Smooth muscle cell (in vitro differentiated cells): ENCODE results near the gene SRGAP2C. TPM values are rescaled to one million over a fixed set of nuclear protein-coding genes. Genes with fewer than 3 reads are reported as not detected.
A peak's percentile ranks its signal among the peaks of the same experiment; 100 is the strongest.
"Not testable (repeated sequence)": the region's sequence is repeated elsewhere in the genome, so short reads cannot be mapped to it uniquely, and the experiment has no call there.

Experiments used
- DNase-seq: peaks from one replicate; lab custom pipeline; 2025; ENCODE audit not compliant: unreplicated experiment; lab: John Stamatoyannopoulos, UW
- H2AFZ ChIP-seq: fragments of 200-600 bp; sonication (generic); 2 replicates; pipeline ENCODE4 v1.6.0; 2016; ENCODE audit warnings: antibody characterized with exemption, low read depth, mild to moderate bottlenecking
- H3F3A ChIP-seq: fragments of 200-600 bp; sonication (generic); 2 replicates; pipeline ENCODE4 v1.6.0; 2017; ENCODE audit warnings: antibody characterized with exemption, low read depth
- H3K27ac ChIP-seq: fragments of 200-600 bp; sonication (generic); 2 replicates; pipeline ENCODE4 v1.5.1; 2016; ENCODE audit warnings: low read depth, mild to moderate bottlenecking
- H3K27me3 ChIP-seq: fragments of 200-600 bp; sonication (generic); 2 replicates; pipeline ENCODE4 v1.6.1; 2016; ENCODE audit warnings: low read depth, mild to moderate bottlenecking
- H3K36me3 ChIP-seq: fragments of 200-600 bp; sonication (generic); 2 replicates; pipeline ENCODE4 v1.5.1; 2016; ENCODE audit warnings: low read depth
- H3K4me1 ChIP-seq: fragments of 200-600 bp; sonication (generic); 2 replicates; pipeline ENCODE4 v1.5.1; 2016; ENCODE audit warnings: low read depth
- H3K4me2 ChIP-seq: fragments of 200-600 bp; sonication (generic); 2 replicates; pipeline ENCODE4 v1.6.0; 2016; ENCODE audit warnings: mild to moderate bottlenecking
- H3K4me3 ChIP-seq: fragments of 200-600 bp; sonication (generic); 2 replicates; pipeline ENCODE4 v1.5.1; 2016; ENCODE audit warnings: mild to moderate bottlenecking
- H3K79me2 ChIP-seq: fragments of 200-600 bp; sonication (generic); 2 replicates; pipeline ENCODE4 v1.6.0; 2016; ENCODE audit warnings: low read depth, mild to moderate bottlenecking
- H3K9ac ChIP-seq: fragments of 200-600 bp; sonication (generic); 2 replicates; pipeline ENCODE4 v1.6.0; 2016; ENCODE audit warnings: low read depth
- H3K9me3 ChIP-seq: fragments of 200-600 bp; sonication (generic); replicated peaks from 2 replicates; pipeline ENCODE4 v1.5.1; 2016; ENCODE audit warnings: low read depth
- H4K20me1 ChIP-seq: fragments of 200-600 bp; sonication (generic); 2 replicates; pipeline ENCODE4 v1.6.0; 2016; ENCODE audit warnings: low read depth
- WGBS: methylation state at CpG from one replicate; pipeline ENCODE4 v1.1.7; 2016; ENCODE audit warnings: low lambda C conversion rate; 5-methylcytosine and 5-hydroxymethylcytosine counted together
- polyA plus RNA-seq: library from polyadenylated mRNA; unstranded; fragments of >200 nt; fragmentation: Nextera tagmentation; extraction: Ambion mirVana; gene quantifications from 2 replicates; pipeline ENCODE4 v1.2.1, GENCODE V29; 2016
- total RNA-seq: library from RNA; depleted of rRNA; stranded (reverse); fragments of >200 nt; gene quantifications from 2 replicates; pipeline ENCODE4 v1.2.3, GENCODE V29; 2014

SRGAP2C gene
- total and polyA plus RNA-seq, 2 experiments from 2014 or later, result 11.3 to 14.7 TPM

DNA sequence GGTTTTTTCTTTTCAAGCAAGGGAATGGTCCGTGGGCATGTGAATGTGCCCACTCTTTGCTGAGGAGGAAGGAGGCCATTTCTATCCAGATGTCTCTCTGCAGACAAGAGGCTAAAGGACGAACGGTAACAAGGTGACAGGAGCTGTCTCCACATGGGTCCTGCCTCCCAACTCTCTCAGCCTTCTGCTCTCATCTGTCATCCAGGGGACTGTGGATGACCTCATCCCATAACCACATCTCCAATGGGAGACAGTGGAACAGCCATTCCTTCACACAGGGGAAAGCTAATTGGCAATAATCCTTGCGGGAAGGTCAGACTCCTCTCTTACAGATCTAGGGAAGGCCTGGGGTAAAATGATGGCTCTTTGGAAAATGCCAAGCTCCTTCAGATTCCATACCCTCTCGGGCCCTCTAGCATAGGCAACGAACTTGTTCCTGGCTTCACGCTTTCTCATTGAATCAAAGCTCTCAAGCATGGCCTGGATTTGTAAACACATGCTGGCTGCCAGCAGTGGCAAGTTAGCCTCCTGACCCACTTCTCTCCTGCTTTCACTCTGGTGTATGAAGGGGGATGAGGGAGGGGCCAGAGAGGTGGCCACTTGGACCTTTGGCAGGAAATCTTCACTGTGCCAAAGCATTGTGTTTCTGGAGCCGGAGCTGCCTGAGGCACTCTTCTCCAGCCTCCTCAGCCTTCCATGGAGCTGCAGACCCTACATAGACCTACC, 201.0 kb downstream of the SRGAP2C start:
- not testable (repeated sequence) for H2AFZ ChIP-seq, H3K36me3 ChIP-seq, H3K4me1 ChIP-seq, H3F3A ChIP-seq, H3K4me3 ChIP-seq, H3K9me3 ChIP-seq, H3K27ac ChIP-seq, H3K27me3 ChIP-seq, H3K4me2 ChIP-seq, H4K20me1 ChIP-seq, DNase-seq, H3K9ac ChIP-seq, H3K79me2 ChIP-seq
- 86% methylated on average over 5 of the region's 8 CpGs for WGBS

DNA sequence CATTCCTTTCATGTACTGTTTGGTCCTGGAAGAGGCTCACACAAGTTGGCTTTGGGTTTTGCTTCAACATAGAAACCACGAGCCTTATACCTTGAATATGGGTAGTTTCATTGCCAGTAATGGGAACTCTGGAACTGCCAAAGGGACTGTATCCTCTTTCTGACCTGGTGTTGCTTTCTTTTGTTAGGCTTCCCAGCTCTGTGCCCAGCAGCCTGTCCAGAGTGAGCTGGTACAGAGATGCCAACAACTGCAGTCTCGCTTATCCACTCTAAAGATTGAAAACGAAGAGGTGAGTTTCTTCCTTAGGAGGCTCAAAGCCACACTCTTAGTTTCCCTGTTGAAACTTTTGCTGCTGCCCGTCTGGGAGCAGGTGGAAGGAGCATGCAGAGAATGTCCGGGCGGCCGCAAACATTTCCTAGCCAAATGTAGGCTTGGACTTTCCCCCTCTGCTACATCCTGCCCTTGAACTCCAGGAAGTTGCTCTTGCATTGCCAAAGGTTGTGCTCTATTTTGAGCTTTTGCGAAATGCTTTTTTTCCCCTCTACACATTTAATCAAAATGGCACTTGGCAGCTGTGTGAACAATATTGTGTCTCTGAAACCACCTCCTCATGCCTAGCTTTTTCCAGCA, 201.7 kb downstream of the SRGAP2C start:
- no CpG with 5 or more reads among the region's 8 CpGs for WGBS
- H4K20me1 ChIP-seq, H3K4me1 ChIP-seq, DNase-seq, H3K36me3 ChIP-seq, H3F3A ChIP-seq, H3K9ac ChIP-seq, H3K4me3 ChIP-seq, H3K27me3 ChIP-seq, H3K79me2 ChIP-seq, H2AFZ ChIP-seq, H3K9me3 ChIP-seq, H3K4me2 ChIP-seq, H3K27ac ChIP-seq: not testable (repeated sequence)

DNA sequence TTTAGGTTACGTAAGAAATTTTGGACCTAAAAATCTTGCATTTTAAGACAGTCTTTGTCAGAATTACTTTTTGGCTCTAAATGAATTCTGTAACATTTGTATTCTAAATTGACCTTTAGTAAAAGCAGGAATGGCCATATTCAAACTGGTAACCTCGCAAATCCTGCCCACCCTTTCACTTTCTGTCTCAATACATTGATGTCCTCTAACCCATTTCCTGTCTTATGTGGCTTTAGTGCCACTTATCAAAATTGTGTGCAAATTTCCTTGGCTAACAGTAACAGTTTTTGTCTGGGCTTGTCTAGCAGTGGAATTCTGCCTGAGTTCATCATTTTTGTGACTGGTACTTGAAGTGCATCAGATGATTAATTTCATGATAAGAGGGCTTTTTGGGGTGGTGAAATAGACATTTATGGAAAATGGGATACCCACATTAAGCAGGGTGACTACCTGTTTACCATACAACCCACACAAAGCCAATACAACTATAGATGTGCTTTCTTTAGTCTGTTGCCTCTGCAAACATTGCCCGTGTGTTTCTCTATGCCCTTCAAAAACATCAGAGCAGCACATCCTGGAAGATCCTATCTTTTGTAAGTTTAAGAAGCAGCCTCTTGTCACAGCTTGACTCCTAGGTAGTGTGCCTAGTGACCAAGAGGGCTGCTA, 205.3 kb downstream of the SRGAP2C start:
- H3K4me3 ChIP-seq, H3K27ac ChIP-seq, H3K4me1 ChIP-seq, H3K4me2 ChIP-seq, H2AFZ ChIP-seq, H3K9me3 ChIP-seq, H3F3A ChIP-seq, H3K27me3 ChIP-seq, H3K79me2 ChIP-seq, H3K36me3 ChIP-seq, H3K9ac ChIP-seq, H4K20me1 ChIP-seq, DNase-seq: not testable (repeated sequence)
- WGBS, result no CpG with 5 or more reads among the region's 3 CpGs

DNA sequence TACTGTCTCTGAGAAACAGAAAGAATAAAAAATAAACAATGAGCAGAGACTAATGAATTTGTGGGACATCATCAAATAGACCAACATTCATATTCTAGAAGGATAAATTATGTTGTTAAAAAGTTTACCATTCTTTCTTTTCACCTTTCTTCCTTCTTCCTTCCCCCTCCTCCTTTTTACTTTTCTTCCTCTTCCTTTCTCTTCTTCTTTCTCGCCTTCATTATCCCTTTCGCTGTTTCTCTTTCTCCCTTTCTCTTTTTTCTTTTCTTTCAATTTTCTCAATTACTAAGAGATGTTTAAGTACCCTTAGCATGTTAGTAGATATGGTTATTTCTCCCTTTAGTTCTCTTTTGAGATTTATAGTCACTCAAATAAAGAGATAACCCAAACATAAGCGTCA, 207.4 kb downstream of the SRGAP2C start:
- H3K79me2 ChIP-seq, H3K27me3 ChIP-seq, H3K27ac ChIP-seq, H3K36me3 ChIP-seq, H3K9me3 ChIP-seq, H3F3A ChIP-seq, DNase-seq, H3K9ac ChIP-seq, H2AFZ ChIP-seq, H3K4me1 ChIP-seq, H4K20me1 ChIP-seq, H3K4me2 ChIP-seq, H3K4me3 ChIP-seq: not testable (repeated sequence)
- 97% methylated on average over 3 of the region's 3 CpGs for WGBS

DNA sequence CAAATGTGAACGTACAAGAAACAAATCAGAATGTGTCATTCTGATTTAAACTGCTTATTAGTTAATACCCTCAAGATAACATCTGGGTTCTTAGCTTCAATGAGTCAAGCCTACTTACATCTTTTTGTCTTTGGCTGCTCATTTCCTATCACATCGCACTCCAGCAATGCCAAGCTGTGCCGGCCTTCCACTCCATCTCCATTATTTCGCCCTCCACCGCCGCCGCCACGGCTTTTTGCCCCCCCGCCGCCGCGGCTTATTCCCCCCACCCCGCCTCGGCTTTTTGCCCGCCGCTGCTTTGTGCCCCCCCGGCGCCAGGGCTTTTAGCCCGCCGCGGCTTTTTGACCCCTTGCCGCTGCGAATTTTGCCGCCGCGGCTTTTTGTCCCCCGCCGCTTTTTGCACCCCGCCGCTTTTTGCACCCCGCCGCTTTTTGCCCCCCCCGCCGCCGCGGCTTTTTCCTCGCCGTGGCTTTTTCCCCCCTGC, 211.0 kb downstream of the SRGAP2C start:
- H3K27ac ChIP-seq, H3K4me1 ChIP-seq, DNase-seq, H3K79me2 ChIP-seq, H3K36me3 ChIP-seq, H2AFZ ChIP-seq, H3K9ac ChIP-seq, H4K20me1 ChIP-seq, H3K27me3 ChIP-seq, H3K9me3 ChIP-seq, H3F3A ChIP-seq: not testable (repeated sequence)
- Histone ChIP-seq H3K4me2 (peak overlapping the region; percentile 70), H3K4me3 (peak overlapping the region; percentile 61)
- WGBS, result 9% methylated on average over 16 of the region's 38 CpGs

DNA sequence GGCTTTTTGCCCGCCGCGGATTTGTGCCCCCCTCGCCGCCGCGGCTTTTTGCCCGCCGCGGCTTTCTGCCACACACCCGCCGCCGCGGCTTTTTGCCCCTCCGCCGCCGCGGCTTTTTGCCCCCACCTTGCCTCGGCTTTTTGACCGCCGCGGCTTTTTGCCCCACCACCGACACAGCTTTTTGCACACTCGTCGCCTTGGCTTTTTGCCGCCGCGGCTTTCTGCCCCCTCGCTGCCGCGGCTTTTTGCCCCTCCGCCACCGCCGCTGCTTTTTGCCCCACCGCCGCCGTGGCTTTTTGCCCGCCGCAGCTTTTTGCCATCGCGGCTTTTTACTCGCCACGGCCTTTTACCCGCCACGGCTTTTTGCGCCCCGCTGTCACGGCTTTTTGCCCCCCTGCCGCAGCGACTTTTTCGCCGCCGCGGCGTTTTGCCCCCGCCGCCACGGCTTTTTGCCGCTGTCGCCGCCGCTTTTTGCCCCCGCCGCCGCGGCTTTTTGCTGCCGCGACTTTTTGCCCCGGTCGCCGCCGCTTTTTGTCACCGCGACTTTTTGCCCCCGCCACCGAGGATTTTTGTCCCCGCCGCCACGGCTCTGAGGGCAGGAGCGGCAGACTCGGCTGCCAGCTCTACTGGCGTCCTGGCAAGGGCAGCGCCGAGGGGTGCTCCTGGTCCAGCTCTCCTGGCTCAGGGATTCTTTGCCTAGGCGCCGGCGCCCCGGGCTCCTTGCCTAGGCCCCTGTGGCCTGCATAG, 211.7 kb downstream of the SRGAP2C start:
- H3K4me1 ChIP-seq, H3F3A ChIP-seq, H3K27ac ChIP-seq, H3K79me2 ChIP-seq, H4K20me1 ChIP-seq, DNase-seq, H3K9me3 ChIP-seq, H3K9ac ChIP-seq, H2AFZ ChIP-seq, H3K36me3 ChIP-seq, H3K27me3 ChIP-seq: not testable (repeated sequence)
- 6% methylated on average over 66 of the region's 88 CpGs for WGBS
- H3K4me3 ChIP-seq, result peak overlapping the region; percentile 61
- peak overlapping the region; percentile 83 for H3K4me2 ChIP-seq

DNA sequence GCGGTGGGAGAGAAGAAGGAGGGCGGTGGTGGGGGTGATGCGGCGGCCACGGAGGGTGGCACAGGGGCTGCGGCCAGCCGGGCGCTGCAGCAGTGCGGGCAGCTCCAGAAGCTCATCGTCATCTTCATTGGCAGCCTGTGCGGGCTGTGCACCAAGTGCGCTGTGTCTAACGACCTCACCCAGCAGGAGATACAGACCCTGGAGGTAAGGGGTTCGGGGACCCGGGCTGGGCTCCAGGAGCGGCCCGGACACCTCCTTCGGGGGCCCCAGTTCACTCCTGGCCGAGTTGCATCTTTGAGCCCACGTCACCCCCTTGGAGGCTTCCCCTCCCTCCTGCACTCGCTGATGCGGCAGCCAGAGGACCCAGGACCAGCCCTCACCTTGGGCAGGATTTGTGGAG, 212.3 kb downstream of the SRGAP2C start:
- H3K79me2 ChIP-seq, H3K27ac ChIP-seq, H3F3A ChIP-seq, H3K36me3 ChIP-seq, DNase-seq, H3K9me3 ChIP-seq, H4K20me1 ChIP-seq, H2AFZ ChIP-seq, H3K9ac ChIP-seq, H3K4me1 ChIP-seq, H3K27me3 ChIP-seq: not testable (repeated sequence)
- WGBS, result 56% methylated on average over 10 of the region's 22 CpGs
- H3K4me2 ChIP-seq, result peak overlapping the region; percentile 83
- H3K4me3 ChIP-seq, result peak overlapping the region; percentile 61

DNA sequence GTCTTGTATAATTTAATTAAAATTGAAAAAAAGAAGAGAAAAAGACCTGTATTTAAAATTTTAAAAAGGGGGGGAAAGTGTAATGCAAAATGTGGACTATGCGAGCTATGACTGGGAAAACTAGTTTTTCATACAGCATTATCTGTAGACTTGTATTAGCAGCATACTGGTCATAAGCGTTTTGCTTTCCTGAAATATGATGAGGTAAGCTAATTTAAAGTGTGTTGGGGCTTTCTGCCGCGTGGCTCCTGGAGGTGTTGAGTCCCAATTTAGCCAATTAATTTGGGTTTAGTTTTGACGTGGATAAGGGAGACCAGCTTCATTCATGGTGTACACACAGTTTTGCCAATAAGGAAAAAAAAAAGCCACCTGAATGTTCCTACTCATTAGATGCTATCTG, 214.4 kb downstream of the SRGAP2C start:
- 39% methylated on average over 4 of the region's 5 CpGs for WGBS
- H4K20me1 ChIP-seq, H3K9ac ChIP-seq, H2AFZ ChIP-seq, H3K4me1 ChIP-seq, H3K4me2 ChIP-seq, H3K27me3 ChIP-seq, DNase-seq, H3K4me3 ChIP-seq, H3K9me3 ChIP-seq, H3K36me3 ChIP-seq, H3F3A ChIP-seq, H3K79me2 ChIP-seq, H3K27ac ChIP-seq: not testable (repeated sequence)
